IPS-18a (cell line): ENCODE results near the gene PLCB4.

Experiments
- H3K27ac ChIP-seq: one replicate; pipeline ENCODE4 v1.5.1; 2013; ENCODE audit warnings: low read length
- H3K27me3 ChIP-seq: one replicate; pipeline ENCODE4 v1.6.1; 2013; ENCODE audit warnings: mild to moderate bottlenecking, low read length; ENCODE audit not compliant: control insufficient read depth, insufficient read depth
- H3K36me3 ChIP-seq: one replicate; pipeline ENCODE4 v1.6.1; 2013; ENCODE audit warnings: low read depth, low read length; ENCODE audit not compliant: control insufficient read depth
- H3K4me1 ChIP-seq: one replicate; pipeline ENCODE4 v1.6.1; 2013; ENCODE audit warnings: low read depth, low read length; ENCODE audit not compliant: control insufficient read depth
- H3K4me3 ChIP-seq: one replicate; pipeline ENCODE4 v1.5.1; 2013; ENCODE audit warnings: low read length
- H3K9ac ChIP-seq: one replicate; pipeline ENCODE4 v1.6.1; 2013; ENCODE audit warnings: mild to moderate bottlenecking, low read length, moderate library complexity
- H3K9me3 ChIP-seq: one replicate; pipeline ENCODE4 v1.6.1; 2013; ENCODE audit warnings: low read depth, low read length; ENCODE audit not compliant: control insufficient read depth

PLCB4 gene

DNA sequence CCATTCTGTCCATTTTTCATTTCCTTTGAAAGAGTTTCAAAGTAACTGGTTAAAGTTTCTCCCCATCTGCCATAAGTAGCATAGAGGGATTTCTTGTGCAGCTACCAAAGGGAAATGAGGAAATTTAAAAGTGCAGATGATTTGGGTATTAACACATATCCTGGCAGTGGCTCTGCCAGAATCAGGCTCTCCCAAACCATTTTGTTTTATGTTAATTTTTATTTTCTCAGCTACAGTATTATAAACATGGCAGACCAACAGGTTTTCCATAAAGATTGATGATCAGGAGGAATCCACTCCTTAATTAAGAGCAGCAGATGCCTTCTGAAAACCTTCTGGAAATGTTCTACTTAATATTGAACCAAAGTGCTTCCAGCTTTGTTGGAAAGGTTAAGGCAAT is 13.9 kb downstream of the PLCB4 start:
- peaks cover 4% of the 10 kb centered on the region for H3K4me1 ChIP-seq
- H3K4me3 ChIP-seq, result no peak overlapping the region
- H3K27ac ChIP-seq, result no peak overlapping the region
- H3K36me3 ChIP-seq, result no peaks in the 10 kb centered on the region
- no peaks in the 10 kb centered on the region for H3K9me3 ChIP-seq
- no peak overlapping the region for H3K9ac ChIP-seq
- H3K27me3 ChIP-seq, result no peaks in the 10 kb centered on the region

GRCh38 chr20:9087531-9088217 is 18.8 kb downstream of the PLCB4 start:
- Histone ChIP-seq H3K27ac (no peak overlapping the region), H3K27me3 (no peaks in the 10 kb centered on the region), H3K4me1 (no peaks in the 10 kb centered on the region), H3K9ac (no peak overlapping the region), H3K4me3 (no peak overlapping the region), H3K9me3 (no peaks in the 10 kb centered on the region), H3K36me3 (no peaks in the 10 kb centered on the region)

DNA sequence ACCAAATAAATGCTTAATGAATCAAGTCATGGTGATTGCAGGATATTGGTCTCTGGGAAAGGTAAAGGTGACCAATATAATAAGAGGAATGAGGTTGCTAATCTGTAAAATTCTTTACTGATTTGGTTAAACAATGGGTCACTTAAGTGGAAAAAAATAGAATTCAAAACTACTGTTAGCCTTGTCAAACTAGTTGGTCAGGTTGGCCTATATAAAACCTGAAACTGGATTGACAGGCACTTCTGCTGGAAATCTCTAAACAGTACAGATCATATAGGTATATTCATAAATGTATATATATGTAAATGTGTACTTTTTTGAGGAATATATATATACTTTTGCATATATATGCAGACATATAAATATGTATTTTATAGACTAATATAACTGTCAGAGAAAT is 19.7 kb downstream of the PLCB4 start:
- H3K4me1 ChIP-seq, result no peaks in the 10 kb centered on the region
- H3K27me3 ChIP-seq, result no peaks in the 10 kb centered on the region
- no peak overlapping the region for H3K27ac ChIP-seq
- H3K9me3 ChIP-seq, result no peaks in the 10 kb centered on the region
- no peak overlapping the region for H3K4me3 ChIP-seq
- H3K9ac ChIP-seq, result no peak overlapping the region
- no peaks in the 10 kb centered on the region for H3K36me3 ChIP-seq

DNA sequence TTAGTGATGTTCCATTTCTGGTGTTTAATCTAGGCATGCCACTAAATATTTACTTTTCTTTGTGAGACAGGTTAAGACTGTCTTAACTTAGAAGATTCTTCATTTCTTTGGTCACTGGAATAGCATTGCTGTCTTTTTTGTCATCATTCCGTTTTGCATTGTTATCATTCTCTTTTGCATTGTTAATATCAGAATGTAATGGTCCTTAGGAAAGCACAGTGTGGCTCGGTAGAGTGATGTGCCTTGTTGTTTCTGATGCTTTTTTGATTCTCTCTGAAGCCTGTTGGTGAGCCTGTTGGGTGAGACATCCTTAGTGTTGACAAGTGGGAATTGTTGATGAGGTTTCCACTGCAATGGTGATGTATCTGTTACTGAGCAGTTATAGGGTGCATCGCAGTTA is 23.2 kb downstream of the PLCB4 start:
- Histone ChIP-seq H3K9me3 (no peaks in the 10 kb centered on the region), H3K27me3 (no peaks in the 10 kb centered on the region), H3K4me3 (no peak overlapping the region), H3K27ac (no peak overlapping the region), H3K4me1 (no peaks in the 10 kb centered on the region), H3K36me3 (no peaks in the 10 kb centered on the region), H3K9ac (no peak overlapping the region)

- no peaks in the 10 kb centered on the region for H3K9me3 ChIP-seq
- H3K27ac ChIP-seq, result no peak overlapping the region
- no peak overlapping the region for H3K9ac ChIP-seq
- H3K27me3 ChIP-seq, result no peaks in the 10 kb centered on the region
- no peak overlapping the region for H3K4me3 ChIP-seq
- H3K4me1 ChIP-seq, result no peaks in the 10 kb centered on the region
- H3K36me3 ChIP-seq, result no peaks in the 10 kb centered on the region
These were observed 23.8 kb downstream of the PLCB4 start for GRCh38 chr20:9092655-9093054.

DNA sequence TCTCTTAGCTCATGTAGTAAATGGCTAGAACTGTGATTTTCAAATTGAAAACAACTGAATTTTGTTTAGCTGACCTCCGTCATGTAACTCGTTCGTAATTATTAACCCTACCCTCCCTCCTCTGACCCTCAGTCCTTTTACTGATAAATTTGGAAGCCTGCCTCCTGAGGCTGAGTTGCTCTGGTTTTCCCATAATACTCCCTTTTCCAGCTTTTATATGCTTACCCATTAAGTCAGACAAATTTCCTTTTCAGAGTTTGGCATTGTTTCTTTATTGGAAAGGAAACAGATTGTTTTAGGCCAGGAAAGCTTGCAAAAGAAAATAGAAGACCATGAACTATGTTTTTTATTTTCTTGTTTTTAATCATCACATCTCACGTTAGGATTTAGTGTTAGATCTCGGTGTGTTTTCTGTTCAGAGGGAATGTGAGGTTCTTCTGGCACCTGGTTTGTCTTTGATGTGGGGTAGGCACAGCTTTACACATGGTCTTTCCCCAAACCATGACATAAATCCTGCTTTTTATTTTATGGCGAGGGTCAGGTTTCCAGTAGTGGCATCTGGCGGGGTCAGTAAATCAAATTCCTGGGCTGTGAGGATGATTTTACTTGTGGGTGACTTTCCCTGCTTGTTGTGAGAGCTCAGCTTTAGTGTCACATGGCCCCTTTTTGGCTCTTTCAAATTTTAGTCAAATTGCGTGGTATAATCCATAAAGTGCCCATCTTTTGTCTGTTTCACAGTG is 24.5 kb downstream of the PLCB4 start:
- H3K27me3 ChIP-seq, result no peaks in the 10 kb centered on the region
- H3K9ac ChIP-seq, result no peak overlapping the region
- no peaks in the 10 kb centered on the region for H3K9me3 ChIP-seq
- H3K36me3 ChIP-seq, result no peaks in the 10 kb centered on the region
- no peaks in the 10 kb centered on the region for H3K4me1 ChIP-seq
- no peak overlapping the region for H3K4me3 ChIP-seq
- no peak overlapping the region for H3K27ac ChIP-seq

GRCh38 chr20:9099372-9099771 is 30.5 kb downstream of the PLCB4 start:
- Histone ChIP-seq H3K9me3 (no peaks in the 10 kb centered on the region), H3K27ac (no peak overlapping the region), H3K9ac (no peak overlapping the region), H3K4me1 (no peaks in the 10 kb centered on the region), H3K36me3 (no peaks in the 10 kb centered on the region), H3K27me3 (no peaks in the 10 kb centered on the region), H3K4me3 (no peak overlapping the region)

DNA sequence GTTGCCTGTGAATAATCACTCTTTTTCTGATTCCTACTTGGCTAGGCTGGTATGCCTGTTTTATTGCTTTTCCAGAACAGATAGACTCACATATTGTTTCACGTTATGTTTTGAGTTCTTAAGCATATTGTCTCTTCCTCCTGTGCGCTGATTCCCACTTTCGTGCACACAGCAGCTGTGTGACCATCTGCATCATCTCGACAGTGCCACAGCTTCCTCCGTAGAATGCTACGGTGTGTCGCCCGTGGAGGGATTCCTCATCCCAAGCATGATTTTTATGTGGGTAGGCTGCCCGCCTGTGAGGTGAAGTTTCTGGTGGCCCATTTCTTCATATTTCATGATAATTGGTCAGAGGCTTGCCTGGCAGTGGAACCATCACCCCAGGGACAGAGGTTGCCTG is 31.8 kb downstream of the PLCB4 start:
- H3K9ac ChIP-seq, result no peak overlapping the region
- no peak overlapping the region for H3K27ac ChIP-seq
- H3K27me3 ChIP-seq, result no peaks in the 10 kb centered on the region
- no peaks in the 10 kb centered on the region for H3K9me3 ChIP-seq
- no peak overlapping the region for H3K4me3 ChIP-seq
- no peaks in the 10 kb centered on the region for H3K4me1 ChIP-seq
- no peaks in the 10 kb centered on the region for H3K36me3 ChIP-seq

GRCh38 chr20:9102456-9102855 is 33.6 kb downstream of the PLCB4 start:
- no peaks in the 10 kb centered on the region for H3K4me1 ChIP-seq
- no peaks in the 10 kb centered on the region for H3K9me3 ChIP-seq
- no peak overlapping the region for H3K27ac ChIP-seq
- no peaks in the 10 kb centered on the region for H3K36me3 ChIP-seq
- no peaks in the 10 kb centered on the region for H3K27me3 ChIP-seq
- H3K9ac ChIP-seq, result no peak overlapping the region
- H3K4me3 ChIP-seq, result no peak overlapping the region

- no peak overlapping the region for H3K4me3 ChIP-seq
- H3K27me3 ChIP-seq, result no peaks in the 10 kb centered on the region
- no peak overlapping the region for H3K27ac ChIP-seq
- no peaks in the 10 kb centered on the region for H3K4me1 ChIP-seq
- no peaks in the 10 kb centered on the region for H3K36me3 ChIP-seq
- H3K9me3 ChIP-seq, result no peaks in the 10 kb centered on the region
- no peak overlapping the region for H3K9ac ChIP-seq
These were observed 35.1 kb downstream of the PLCB4 start for GRCh38 chr20:9103955-9104354.

DNA sequence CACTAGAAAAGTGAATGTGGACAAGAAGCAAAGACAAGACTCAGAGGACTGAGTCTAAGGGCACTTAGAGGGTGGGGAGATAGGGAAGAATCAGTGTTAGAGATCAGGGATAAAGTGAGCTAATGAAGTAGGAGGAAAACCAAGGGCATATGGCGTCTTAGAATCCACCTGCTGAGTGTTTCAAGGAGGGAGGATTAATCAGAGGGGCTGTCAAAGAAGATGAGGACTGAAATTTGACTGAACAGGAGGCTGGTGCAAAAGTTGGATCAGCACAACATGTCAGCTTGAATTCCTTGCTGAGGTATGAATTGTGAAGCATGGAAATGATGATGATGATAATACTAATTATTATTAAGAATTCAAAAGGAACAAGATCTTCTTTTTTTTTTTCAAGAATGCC is 39.4 kb downstream of the PLCB4 start:
- Histone ChIP-seq H3K27ac (no peak overlapping the region), H3K36me3 (no peaks in the 10 kb centered on the region), H3K9me3 (no peaks in the 10 kb centered on the region), H3K4me1 (no peaks in the 10 kb centered on the region), H3K27me3 (no peaks in the 10 kb centered on the region), H3K4me3 (no peak overlapping the region), H3K9ac (no peak overlapping the region)

DNA sequence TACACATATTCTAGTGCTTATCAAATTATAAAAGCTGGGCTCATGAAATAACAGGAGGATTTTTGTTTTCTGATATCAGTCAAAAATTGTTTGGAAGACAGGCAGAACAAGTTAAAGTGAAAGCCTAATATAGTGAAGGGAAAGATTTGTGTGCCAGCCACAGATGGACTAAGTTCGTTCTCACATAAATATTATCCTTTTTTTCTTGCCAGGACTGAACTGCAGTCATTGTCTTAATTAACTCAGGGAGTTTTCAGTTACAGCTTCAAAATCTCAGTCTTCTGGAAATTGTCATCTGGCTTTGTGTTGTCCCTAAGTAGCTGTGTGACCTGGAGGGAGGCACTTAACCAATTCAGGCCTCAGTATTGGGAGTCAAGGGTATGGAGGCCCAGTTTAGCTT is 40.7 kb downstream of the PLCB4 start:
- Histone ChIP-seq H3K4me1 (no peaks in the 10 kb centered on the region), H3K9me3 (no peaks in the 10 kb centered on the region), H3K4me3 (no peak overlapping the region), H3K27ac (no peak overlapping the region), H3K36me3 (no peaks in the 10 kb centered on the region), H3K27me3 (no peaks in the 10 kb centered on the region), H3K9ac (no peak overlapping the region)
